GM12873 (cell line): ENCODE results near the gene PNO1.
A peak's percentile ranks its signal among the peaks of the same experiment; 100 is the strongest.

Experiments
- CTCF ChIP-seq: IDR thresholded peaks from 2 replicates; pipeline ENCODE4 v1.5.1; 2012; ENCODE audit warnings: low read depth, mild to moderate bottlenecking, moderate library complexity, low read length, control low read depth; ENCODE audit not compliant: insufficient read depth; ENCODE audit errors: missing control alignments

The PNO1 gene

GRCh38 chr2:68172990-68173700 is 15.5 kb downstream of the PNO1 start:
- TF ChIP-seq CTCF, result no peak

- no peak for TF ChIP-seq CTCF
These were observed 19.0 kb downstream of the PNO1 start for GRCh38 chr2:68176657-68177056.

- no peak for TF ChIP-seq CTCF
These were observed 19.9 kb downstream of the PNO1 start for GRCh38 chr2:68177541-68177940.

GRCh38 chr2:68178432-68178831 is 20.7 kb downstream of the PNO1 start:
- TF ChIP-seq CTCF, result no peak

GRCh38 chr2:68178954-68179627 is 21.4 kb downstream of the PNO1 start:
- TF ChIP-seq CTCF, result no peak

GRCh38 chr2:68182902-68183301 is 25.2 kb downstream of the PNO1 start:
- no peak for TF ChIP-seq CTCF

- peak; percentile 91 for TF ChIP-seq CTCF
These were observed 28.0 kb downstream of the PNO1 start for GRCh38 chr2:68185541-68186164.
